ENCODE results near the gene BIRC2.

Gene BIRC2

GRCh38 chr11:102422817-102423712 is 76.1 kb downstream of the BIRC2 start:
- Histone ChIP-seq H3K4me3 (ENCODE audit: low read length) (no peak overlapping the region), H3K27me3 (replicated peaks; ENCODE audit: control insufficient read depth, insufficient read depth, low read length) (no peaks in the 10 kb centered on the region), H3K4me1 (ENCODE audit: control insufficient read depth, insufficient read depth, low read length) (no peaks in the 10 kb centered on the region), H3K9me3 (ENCODE audit: control insufficient read depth, low read length) (no peaks in the 10 kb centered on the region), H3K9ac (ENCODE audit: low read length) (no peak overlapping the region), H3K36me3 (ENCODE audit: control insufficient read depth, insufficient read depth, low read length, severe bottlenecking) (no peaks in the 10 kb centered on the region)
- DNase-seq (ENCODE audit: low read depth): no peak

- Histone ChIP-seq H3K4me1 (ENCODE audit: control insufficient read depth, insufficient read depth, low read length) (no peaks in the 10 kb centered on the region), H3K9me3 (ENCODE audit: control insufficient read depth, low read length) (no peaks in the 10 kb centered on the region), H3K27me3 (replicated peaks; ENCODE audit: control insufficient read depth, insufficient read depth, low read length) (no peaks in the 10 kb centered on the region), H3K36me3 (ENCODE audit: control insufficient read depth, insufficient read depth, low read length, severe bottlenecking) (no peaks in the 10 kb centered on the region), H3K4me3 (ENCODE audit: low read length) (no peak overlapping the region), H3K9ac (ENCODE audit: low read length) (no peak overlapping the region)
- DNase-seq (ENCODE audit: low read depth): no peak
Measured at GRCh38 chr11:102423936-102424335, 76.9 kb downstream of the BIRC2 start.

- Histone ChIP-seq H3K4me3 (ENCODE audit: low read length) (no peak overlapping the region), H3K9ac (ENCODE audit: low read length) (no peak overlapping the region)
Measured at GRCh38 chr11:102426000-102426399, 79.0 kb downstream of the BIRC2 start.

DNA sequence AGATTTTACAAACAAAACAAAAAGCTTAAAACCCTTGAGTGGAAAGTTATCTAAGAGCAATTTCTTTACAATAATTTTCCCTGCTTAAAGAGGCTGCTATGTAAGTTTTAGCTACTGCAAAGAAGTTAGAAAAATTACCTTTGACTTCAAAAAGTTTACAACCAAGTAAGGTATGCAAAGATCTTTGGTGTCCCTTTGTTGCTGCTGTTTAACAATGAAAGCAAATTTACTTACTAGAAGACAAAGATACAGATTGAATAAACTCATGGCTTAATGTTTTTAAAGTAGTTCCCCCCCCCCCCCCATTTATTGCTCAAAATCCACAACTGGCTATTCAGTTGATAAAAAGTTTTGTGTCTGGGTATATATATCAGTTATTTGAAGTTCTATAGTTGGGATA is 79.6 kb downstream of the BIRC2 start:
- no peaks in the 10 kb centered on the region for H3K27me3 ChIP-seq (replicated peaks; ENCODE audit: control insufficient read depth, insufficient read depth, low read length)
- no peaks in the 10 kb centered on the region for H3K36me3 ChIP-seq (ENCODE audit: control insufficient read depth, insufficient read depth, low read length, severe bottlenecking)
- no peaks in the 10 kb centered on the region for H3K4me1 ChIP-seq (ENCODE audit: control insufficient read depth, insufficient read depth, low read length)
- no peaks in the 10 kb centered on the region for H3K9me3 ChIP-seq (ENCODE audit: control insufficient read depth, low read length)
- H3K9ac ChIP-seq (ENCODE audit: low read length): no peak overlapping the region
- DNase-seq (ENCODE audit: low read depth): no peak
- no peak overlapping the region for H3K4me3 ChIP-seq (ENCODE audit: low read length)

More at GRCh38 chr11:102426000-102426399, 79.0 kb downstream of the BIRC2 start:
- H3K9me3 ChIP-seq (ENCODE audit: control insufficient read depth, low read length): no peaks in the 10 kb centered on the region
- H3K36me3 ChIP-seq (ENCODE audit: control insufficient read depth, insufficient read depth, low read length, severe bottlenecking): no peaks in the 10 kb centered on the region
- no peak for DNase-seq (ENCODE audit: low read depth)
- H3K27me3 ChIP-seq (replicated peaks; ENCODE audit: control insufficient read depth, insufficient read depth, low read length): no peaks in the 10 kb centered on the region
- H3K4me1 ChIP-seq (ENCODE audit: control insufficient read depth, insufficient read depth, low read length): no peaks in the 10 kb centered on the region

DNA sequence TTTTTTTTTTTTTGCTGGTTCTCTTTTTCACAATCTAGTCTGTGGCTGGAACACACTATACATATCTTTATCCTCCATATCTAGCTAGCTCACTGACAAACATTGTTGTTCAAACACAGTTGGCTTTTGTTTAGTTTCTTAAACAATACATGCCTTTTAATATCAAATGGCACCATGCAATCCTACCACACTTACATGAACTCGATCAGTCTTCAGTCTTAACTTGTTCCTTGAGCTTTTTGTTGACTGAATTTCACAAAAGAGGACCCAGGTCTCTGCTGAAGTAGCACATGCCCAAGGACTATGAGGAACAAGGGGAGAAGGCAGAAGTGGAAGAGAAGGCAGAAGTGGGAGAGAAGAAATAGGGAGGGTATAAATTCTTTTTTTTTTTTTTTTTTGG is 80.1 kb downstream of the BIRC2 start:
- DNase-seq (ENCODE audit: low read depth): no peak
- H3K36me3 ChIP-seq (ENCODE audit: control insufficient read depth, insufficient read depth, low read length, severe bottlenecking): no peaks in the 10 kb centered on the region
- H3K9me3 ChIP-seq (ENCODE audit: control insufficient read depth, low read length): no peaks in the 10 kb centered on the region
- no peak overlapping the region for H3K4me3 ChIP-seq (ENCODE audit: low read length)
- no peak overlapping the region for H3K9ac ChIP-seq (ENCODE audit: low read length)
- H3K4me1 ChIP-seq (ENCODE audit: control insufficient read depth, insufficient read depth, low read length): no peaks in the 10 kb centered on the region
- H3K27me3 ChIP-seq (replicated peaks; ENCODE audit: control insufficient read depth, insufficient read depth, low read length): no peaks in the 10 kb centered on the region
